ENCODE results near the gene ATXN2.

Gene ATXN2

GRCh38 chr12:111435661-111436201 lies 163.4 kb downstream of the ATXN2 start:
- DNase-seq, result no peak

DNA sequence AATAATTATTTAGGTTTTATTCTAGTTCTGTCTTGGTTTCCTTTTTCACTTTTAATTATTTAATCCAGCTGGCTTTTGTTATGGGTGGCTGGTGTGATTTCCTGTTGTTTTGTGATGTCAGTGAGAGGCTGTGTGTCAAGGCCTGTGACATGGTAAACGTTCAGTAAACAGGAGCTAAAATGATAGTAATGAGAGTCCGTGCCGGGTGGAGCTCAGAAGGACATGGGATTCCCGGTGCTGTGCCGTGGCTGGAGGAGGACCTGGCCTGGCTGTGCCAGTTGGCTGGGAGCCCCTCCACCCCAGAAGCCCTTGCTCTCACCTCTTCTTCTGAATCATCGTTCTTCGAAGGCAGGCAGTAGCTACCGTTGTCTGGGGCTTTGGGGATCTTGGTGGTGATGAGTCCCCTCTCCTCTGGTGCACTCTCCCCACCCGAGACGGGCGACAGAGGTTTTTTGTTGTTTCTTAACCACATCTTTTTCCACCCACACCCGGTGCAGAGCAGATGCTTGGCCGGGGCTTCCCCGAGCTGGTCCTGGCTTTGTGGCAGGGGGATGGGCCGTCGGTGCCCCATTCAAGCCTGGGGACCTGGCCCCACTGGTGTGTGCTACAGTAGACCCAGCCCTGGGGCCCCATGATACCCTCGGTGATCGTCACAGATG lies 164.3 kb downstream of the ATXN2 start:
- peak; percentile 92 for DNase-seq

- no peak for DNase-seq
Observed at GRCh38 chr12:111434049-111434448, 165.1 kb downstream of the ATXN2 start.

- DNase-seq, result no peak
Observed at GRCh38 chr12:111431772-111432171, 167.3 kb downstream of the ATXN2 start.

DNA sequence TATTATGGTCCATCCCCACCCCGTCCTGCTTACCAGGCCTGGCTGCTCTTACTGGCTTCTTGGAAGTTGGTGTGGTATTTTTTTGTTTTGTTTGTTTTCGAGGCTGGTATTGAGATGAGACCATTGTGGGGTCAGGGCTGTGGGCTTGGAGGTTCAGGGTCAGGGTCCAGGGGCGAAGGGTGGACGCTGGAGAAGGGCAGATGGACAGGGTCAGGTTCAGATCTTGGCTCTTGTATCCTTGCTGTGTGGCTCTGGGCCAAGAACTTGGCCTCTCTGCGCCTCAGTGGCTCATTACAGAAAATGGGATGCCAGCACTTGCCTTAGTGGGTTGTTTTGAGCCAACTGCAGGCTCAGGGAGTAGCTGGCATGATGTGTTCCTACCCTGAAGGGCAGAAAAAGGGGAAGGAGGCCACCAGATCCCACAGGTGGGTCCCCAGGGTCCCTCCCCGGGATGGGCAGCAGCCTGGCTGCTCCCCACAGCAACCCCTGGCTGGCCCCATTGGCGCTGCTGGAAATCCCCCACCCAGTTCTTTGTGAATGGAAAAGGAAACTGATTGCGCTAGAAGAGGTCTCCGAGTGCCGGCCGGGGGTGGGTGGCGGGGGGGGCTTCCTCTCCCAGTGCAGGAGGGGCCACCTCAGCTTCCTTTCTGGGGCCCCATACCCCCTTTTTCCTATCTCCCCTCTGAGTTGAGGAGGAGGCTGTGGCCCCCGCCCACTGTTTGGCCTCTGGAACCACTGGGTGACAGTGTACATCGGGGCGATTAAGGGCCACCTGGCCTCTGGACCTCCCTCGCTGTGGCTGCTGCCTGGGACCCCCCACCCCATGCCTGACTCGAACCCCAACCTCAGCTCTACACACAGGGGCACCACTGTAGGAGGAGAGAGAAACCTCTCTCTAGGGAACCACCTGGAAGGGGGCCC lies 168.4 kb downstream of the ATXN2 start:
- DNase-seq, result peak; percentile 87

DNA sequence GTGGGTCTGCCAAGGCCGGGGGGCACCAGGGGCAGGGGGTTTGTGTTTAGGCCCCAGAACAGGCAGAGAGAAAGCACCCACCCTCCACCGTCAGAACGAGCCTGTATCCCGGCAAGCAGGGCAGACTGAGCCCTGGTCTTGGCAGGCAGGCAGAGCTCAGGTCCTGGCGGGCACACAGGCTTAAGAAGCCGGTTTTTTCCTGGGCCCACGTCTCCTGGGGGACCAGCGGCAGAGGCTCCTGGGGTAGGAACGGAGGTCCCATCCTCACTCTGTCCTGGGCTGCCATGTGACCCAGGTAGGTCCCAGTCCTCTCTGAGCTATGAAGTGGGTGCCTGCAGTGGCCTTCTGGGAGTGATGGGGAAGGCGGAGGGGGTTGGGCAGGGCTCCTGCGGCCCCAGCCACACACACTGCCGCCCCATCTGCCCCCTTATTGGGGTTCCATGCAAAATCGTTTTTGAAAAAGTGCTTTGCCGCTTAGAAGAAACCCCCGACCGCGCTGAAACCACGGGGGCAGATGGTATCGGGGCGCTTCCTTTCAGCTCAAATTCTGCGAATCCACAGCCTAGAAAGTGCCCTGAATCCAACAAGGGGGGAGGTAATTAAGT lies 169.2 kb downstream of the ATXN2 start:
- peak; percentile 86 for DNase-seq

- DNase-seq, result peak; percentile 65
Observed at GRCh38 chr12:111428728-111429175, 170.4 kb downstream of the ATXN2 start.

- DNase-seq, result peak; percentile 57
Observed at GRCh38 chr12:111428081-111428727, 170.9 kb downstream of the ATXN2 start.

GRCh38 chr12:111427417-111428074 lies 171.6 kb downstream of the ATXN2 start:
- no peak for DNase-seq

DNA sequence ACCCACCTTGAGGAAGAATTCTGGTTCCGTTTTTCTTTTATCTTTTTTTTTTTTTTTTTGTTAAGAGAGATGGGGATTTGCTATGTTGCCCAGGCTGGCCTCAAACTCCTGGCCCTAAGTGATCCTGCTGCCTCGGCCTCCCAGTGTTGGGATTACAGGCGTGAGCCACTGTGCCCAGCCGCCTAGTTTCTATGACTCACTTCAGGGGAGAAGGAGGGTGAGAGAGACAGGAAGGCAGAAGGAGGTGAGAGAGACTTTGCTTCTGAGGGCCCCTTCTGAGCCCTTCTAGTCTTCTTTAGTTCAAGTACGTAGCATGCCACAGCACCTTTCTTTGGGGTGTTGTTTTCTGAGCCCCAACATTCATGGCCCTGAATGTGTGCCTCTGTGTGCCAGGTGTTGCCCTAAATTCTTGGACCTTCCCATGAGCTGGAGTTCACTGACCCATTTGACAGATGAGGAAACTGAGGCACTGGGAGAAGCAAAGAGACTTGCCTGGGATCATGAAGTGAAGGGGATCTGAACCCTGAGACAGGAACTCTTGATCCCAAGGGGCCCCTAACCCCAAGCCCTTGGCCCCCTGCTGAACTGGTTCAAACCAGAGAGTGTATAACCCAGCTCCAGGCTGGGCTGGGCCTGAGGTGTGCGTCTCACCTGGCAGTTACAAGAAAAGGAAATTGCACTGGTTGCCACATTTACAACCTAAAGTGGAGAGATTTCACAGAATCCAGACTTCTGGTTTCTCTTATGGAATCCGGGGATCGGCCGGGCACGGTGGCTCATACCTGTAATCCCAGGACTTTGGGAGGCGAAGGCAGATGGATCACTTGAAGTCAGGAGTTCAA lies 172.6 kb downstream of the ATXN2 start:
- peak; percentile 65 for DNase-seq

DNA sequence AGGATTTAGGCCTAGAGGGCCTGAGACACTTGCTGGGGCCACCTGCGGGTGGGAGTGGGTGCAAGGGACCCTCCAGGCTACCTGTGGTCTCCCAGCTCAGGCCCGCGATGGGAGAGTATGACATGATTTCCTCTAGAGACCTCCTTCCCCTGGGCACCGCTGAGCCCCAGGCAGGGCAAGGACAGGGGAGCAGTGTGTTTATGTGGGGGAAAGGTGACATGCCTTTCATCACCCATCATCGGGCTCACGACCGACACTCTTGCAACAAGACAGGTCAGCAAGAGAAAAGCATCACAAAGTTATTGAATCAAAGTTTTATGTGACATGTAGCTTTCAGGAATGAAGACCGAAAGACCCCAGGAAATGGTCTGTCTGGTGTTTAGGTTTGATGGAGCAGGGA lies 173.5 kb downstream of the ATXN2 start:
- no peak for DNase-seq

DNA sequence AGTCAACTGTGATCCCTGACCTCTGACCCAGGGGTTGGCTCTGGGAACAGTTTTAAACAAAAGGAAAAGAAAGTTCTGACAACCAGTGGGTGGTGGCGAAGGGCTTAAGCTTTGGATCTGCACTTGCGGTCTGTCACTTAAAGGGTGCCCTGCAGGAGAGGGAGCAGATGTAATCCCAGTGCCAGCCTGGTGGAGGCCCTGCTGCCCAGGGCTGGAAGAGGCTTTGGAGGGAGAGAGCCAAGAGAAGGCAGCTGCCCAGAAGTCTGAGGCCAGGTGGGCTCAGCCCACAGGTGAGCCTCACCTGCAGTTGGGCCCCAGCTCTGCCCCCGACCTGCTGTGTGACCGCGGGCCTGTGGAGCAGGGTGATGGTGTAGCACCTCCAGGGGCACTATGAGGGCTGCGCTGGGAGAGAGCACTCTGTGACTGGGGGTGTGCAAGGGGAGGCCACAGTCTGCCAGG lies 174.3 kb downstream of the ATXN2 start:
- DNase-seq, result no peak

DNA sequence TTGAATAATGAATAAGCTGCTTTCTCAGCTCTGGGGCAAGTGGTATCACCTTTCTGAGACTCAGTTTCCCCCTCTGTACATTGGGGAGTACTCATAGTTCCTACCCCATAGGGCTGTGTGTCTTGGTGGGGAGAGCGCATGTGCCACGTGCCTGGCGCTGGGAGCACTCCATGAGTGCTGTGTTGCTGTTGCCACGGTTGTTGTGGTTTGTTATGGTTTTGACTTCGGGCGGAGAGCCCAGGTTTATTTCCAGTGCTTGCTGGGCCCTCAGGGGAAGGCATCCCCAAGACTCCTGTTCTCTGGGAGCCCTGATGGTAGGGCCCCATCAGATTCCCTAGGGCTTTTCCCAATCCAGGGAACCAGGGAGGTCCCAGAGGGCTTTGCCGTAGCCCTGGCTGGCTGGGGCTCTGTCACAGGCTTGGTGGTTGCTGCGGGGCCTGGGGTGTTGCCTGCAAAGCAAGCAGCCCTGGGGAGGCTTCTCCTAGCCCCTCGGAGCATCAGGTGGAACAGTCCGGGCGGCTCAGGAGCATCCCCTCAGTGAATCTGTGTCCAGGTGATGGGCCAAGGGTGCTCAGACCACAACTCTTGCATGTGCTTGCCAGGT lies 174.8 kb downstream of the ATXN2 start:
- no peak for DNase-seq

- no peak for DNase-seq
Observed at GRCh38 chr12:111420494-111420893, 178.6 kb downstream of the ATXN2 start.

GRCh38 chr12:111419784-111420183 lies 179.3 kb downstream of the ATXN2 start:
- DNase-seq, result no peak

DNA sequence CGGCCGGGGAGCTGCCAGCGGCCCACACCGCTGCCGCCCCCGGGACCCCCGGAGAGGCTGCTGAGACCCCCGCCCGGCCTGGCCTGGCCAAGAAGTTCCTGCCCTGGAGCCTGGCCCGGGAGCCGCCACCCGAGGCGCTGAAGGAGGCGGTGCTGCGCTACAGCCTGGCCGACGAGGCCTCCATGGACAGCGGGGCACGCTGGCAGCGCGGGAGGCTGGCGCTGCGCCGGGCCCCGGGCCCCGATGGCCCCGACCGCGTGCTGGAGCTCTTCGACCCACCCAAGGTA lies 180.6 kb downstream of the ATXN2 start:
- no peak for DNase-seq

- DNase-seq, result no peak
Observed at GRCh38 chr12:111417784-111418593, 181.1 kb downstream of the ATXN2 start.

GRCh38 chr12:111417290-111417689 lies 181.8 kb downstream of the ATXN2 start:
- no peak for DNase-seq

GRCh38 chr12:111414711-111415252 lies 184.3 kb downstream of the ATXN2 start:
- DNase-seq, result no peak
